Activated T-cell treated with anti-CD3 and anti-CD28 coated beads, Interleukin-2, amount 50 U/mL, for 4 hours (primary cell): ENCODE measurements around the gene SUGCT. TPM values are rescaled to one million over a fixed set of nuclear protein-coding genes. Genes with fewer than 3 reads are reported as not detected.

Experiments used
- ATAC-seq, 2 donors: fragments of 200-7000 bp; cut with Tn5 transposase; one replicate each; pipeline ENCODE4 v1.10.0; 2021
- DNase-seq: peaks from one replicate; pipeline ENCODE4 v3.0.0-alpha.2; 2020
- H3K27me3 Mint-ChIP-seq: one replicate; pipeline ENCODE4 v1.8.0; 2021; ENCODE audit warnings: low read depth, mixed read lengths
- H3K36me3 Mint-ChIP-seq: one replicate; pipeline ENCODE4 v1.8.0; 2022; ENCODE audit warnings: mixed read lengths; ENCODE audit not compliant: insufficient read depth
- H3K4me1 Mint-ChIP-seq: one replicate; pipeline ENCODE4 v1.8.0; 2021; ENCODE audit warnings: low read depth, mixed read lengths
- H3K4me3 Mint-ChIP-seq: one replicate; pipeline ENCODE4 v1.8.0; 2021; ENCODE audit warnings: mild to moderate bottlenecking, moderate library complexity, mixed read lengths
- H3K9me3 Mint-ChIP-seq: one replicate; pipeline ENCODE4 v1.8.0; 2021; ENCODE audit warnings: mixed read lengths
- total RNA-seq, 3 donors: library from RNA; stranded (reverse); gene quantifications; one replicate each; pipeline ENCODE4 v1.2.1, GENCODE V29; 2021

Gene SUGCT
- total RNA-seq, 3 donors from 2014 or later = 1.3 to 2.5 (median 2.1) TPM

DNA sequence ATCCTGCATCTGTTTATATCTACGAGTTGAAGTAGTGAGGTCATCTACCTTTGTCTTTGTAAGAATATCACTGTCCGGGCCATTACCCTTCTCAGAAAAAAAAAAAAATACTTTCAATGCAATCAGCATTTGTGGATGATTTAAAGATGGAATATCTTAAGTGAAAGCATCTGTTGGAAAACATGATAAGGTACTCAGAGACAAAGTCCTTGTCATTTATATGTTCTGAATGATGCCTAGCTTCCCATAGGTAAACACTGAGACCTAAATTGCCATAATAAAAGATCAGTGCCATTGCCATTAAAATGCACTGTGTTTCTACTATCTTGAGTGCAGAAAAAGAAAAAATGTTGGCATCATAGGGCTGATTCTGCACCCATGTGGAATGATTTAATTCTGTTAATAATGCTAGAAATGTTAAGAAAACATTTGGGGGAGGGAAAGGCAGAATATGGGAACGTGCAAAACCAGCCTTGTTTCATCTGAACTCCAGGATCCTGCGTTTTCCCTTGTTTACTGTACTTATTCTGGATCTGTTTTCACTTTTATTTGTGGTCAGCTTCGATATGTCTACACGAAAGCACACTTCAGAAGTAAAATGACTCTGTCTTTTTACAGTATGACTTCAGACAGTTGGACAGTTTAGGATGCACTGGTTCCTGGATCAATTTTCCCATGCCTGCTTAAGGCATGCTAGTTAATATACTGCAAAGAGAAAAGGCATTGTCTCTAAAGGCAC lies 669.8 kb downstream of the SUGCT start:
- no peaks in the 10 kb centered on the region for H3K27me3 Mint-ChIP-seq
- H3K36me3 Mint-ChIP-seq = no peaks in the 10 kb centered on the region
- H3K4me1 Mint-ChIP-seq = no peaks in the 10 kb centered on the region
- H3K4me3 Mint-ChIP-seq = no peak overlapping the region
- no peaks in the 10 kb centered on the region for H3K9me3 Mint-ChIP-seq
- DNase-seq = no peak
- no peak for ATAC-seq

DNA sequence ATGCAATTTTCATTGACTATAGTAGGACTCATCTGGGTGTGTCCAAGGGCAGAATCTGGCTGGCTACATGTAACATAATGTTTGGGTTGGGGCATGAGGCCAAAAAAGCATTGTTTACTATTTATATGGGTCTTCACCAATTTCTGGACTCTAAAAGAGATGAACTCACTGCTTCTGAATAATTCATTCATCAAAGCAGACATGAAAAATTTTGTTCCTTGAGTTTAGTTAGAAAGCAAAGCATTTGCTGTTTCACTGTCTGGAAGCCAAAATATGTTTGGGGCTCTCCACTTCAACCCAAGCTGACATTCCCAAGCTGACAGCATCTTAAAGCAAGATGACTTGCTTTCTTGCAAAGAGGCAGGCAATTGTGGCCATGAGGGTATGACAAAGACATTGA lies 670.6 kb downstream of the SUGCT start:
- no peaks in the 10 kb centered on the region for H3K4me1 Mint-ChIP-seq
- H3K27me3 Mint-ChIP-seq = no peaks in the 10 kb centered on the region
- ATAC-seq (no peak), DNase-seq (no peak)
- no peaks in the 10 kb centered on the region for H3K36me3 Mint-ChIP-seq
- no peaks in the 10 kb centered on the region for H3K9me3 Mint-ChIP-seq
- H3K4me3 Mint-ChIP-seq = no peak overlapping the region

- ATAC-seq (no peak), DNase-seq (no peak)
- H3K4me1 Mint-ChIP-seq = no peaks in the 10 kb centered on the region
- no peak overlapping the region for H3K4me3 Mint-ChIP-seq
- H3K36me3 Mint-ChIP-seq = no peaks in the 10 kb centered on the region
- H3K9me3 Mint-ChIP-seq = peaks cover 21% of the 10 kb centered on the region
- H3K27me3 Mint-ChIP-seq = no peaks in the 10 kb centered on the region
These were observed 673.7 kb downstream of the SUGCT start for GRCh38 chr7:40808378-40808942.

- Mint-ChIP-seq H3K9me3 (peaks cover 21% of the 10 kb centered on the region), H3K4me3 (no peak overlapping the region), H3K4me1 (no peaks in the 10 kb centered on the region), H3K36me3 (no peaks in the 10 kb centered on the region), H3K27me3 (no peaks in the 10 kb centered on the region)
- ATAC-seq = no peak
- DNase-seq = no peak
These were observed 675.5 kb downstream of the SUGCT start for GRCh38 chr7:40810274-40810673.

- Mint-ChIP-seq H3K36me3 (no peaks in the 10 kb centered on the region), H3K4me1 (no peaks in the 10 kb centered on the region), H3K9me3 (peaks cover 25% of the 10 kb centered on the region), H3K27me3 (no peaks in the 10 kb centered on the region), H3K4me3 (no peak overlapping the region)
- no peak for ATAC-seq
- DNase-seq = no peak
These were observed 676.9 kb downstream of the SUGCT start for GRCh38 chr7:40811666-40812065.

DNA sequence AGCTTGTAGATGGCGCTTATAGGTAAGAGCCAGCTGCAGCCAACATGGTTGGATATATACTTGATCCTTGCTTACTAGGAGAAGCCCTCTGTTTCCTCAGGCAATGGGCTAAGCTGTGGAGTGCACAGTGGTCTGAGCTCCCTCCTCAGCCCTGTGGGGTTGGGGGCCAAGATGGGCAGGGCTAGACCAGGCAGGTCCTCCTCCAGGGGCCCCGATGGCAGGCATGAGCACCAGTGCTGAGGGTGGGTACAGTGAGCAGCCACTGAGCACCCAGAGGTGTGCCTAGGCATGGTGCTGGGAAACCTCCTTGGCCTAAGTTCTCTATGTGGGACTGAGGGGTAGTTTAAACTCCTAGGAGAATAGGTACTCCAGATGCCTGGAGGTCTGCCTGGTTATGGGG lies 680.2 kb downstream of the SUGCT start:
- H3K4me3 Mint-ChIP-seq = no peak overlapping the region
- H3K9me3 Mint-ChIP-seq = peaks cover 34% of the 10 kb centered on the region
- ATAC-seq = no peak

GRCh38 chr7:40815512-40815911 lies 680.7 kb downstream of the SUGCT start:
- no peaks in the 10 kb centered on the region for H3K27me3 Mint-ChIP-seq
- no peak for ATAC-seq
- H3K4me1 Mint-ChIP-seq = no peaks in the 10 kb centered on the region
- DNase-seq = no peak
- H3K9me3 Mint-ChIP-seq = peaks cover 34% of the 10 kb centered on the region
- H3K36me3 Mint-ChIP-seq = no peaks in the 10 kb centered on the region
- H3K4me3 Mint-ChIP-seq = no peak overlapping the region

More for the DNA sequence above, 680.2 kb downstream of the SUGCT start:
- Mint-ChIP-seq H3K27me3 (no peaks in the 10 kb centered on the region), H3K36me3 (no peaks in the 10 kb centered on the region), H3K4me1 (no peaks in the 10 kb centered on the region)
- DNase-seq = no peak

DNA sequence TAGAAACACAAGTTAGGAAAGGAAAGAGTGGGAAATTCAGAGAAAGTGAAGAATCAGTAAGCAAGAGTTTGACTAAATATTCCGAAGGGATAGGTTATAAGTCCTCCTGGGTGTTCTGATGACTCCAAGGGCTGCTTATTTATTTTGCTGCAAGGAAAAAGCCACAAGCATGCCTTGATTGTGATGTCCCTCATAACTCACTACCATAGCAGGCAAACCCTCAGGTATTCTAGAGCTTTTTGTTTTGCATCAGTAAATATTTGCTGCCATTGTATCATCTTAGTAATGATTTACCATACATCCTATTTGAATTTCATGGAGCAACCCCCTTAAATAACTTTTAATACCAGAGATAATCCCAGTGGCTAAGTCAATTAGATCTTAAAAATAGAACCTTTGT lies 688.1 kb downstream of the SUGCT start:
- no peak for DNase-seq
- no peak for ATAC-seq
- H3K4me3 Mint-ChIP-seq = no peak overlapping the region
- no peaks in the 10 kb centered on the region for H3K36me3 Mint-ChIP-seq
- peaks cover 4% of the 10 kb centered on the region for H3K9me3 Mint-ChIP-seq
- no peaks in the 10 kb centered on the region for H3K27me3 Mint-ChIP-seq
- no peaks in the 10 kb centered on the region for H3K4me1 Mint-ChIP-seq

GRCh38 chr7:40824461-40824860 lies 689.7 kb downstream of the SUGCT start:
- no peak for DNase-seq
- H3K9me3 Mint-ChIP-seq = no peaks in the 10 kb centered on the region

DNA sequence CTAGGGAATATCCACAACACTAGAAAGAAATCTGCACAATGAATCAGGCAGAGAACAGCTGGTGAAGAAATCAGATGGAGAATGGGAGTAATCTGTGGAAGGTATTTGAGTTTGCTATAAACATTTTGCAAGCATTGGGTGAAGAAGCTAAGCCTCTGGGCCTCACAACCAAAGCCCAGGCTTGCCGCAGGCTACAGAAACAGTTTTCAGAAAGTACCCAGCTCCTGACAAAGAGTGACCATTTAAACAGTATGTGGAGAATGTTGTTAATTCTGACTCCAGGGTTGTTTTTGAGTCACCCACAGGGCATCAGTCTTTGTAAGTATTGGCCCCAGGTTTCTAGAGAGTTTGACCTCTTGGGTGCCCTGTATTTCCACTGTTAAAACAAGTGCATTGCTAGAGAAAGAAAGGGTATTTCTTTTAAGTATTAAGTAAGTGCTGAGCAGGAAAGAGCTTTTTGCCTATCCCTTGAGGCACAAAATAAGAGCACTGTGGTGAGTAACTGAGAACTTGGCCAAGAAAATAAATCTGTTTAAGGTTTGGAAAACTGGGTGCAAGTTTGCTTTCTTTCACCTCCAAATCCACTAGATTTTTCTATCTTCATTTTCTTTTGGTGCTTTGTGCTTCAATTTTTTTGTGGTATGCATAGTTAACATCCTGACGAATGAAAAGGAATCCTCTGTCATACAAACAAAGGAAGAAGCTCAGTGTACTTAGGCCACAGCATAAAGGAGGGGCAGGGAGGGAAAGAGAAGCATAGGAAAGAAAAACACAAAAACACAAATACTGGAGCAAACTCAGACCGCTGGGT lies 691.8 kb downstream of the SUGCT start:
- Mint-ChIP-seq H3K4me3 (no peak overlapping the region), H3K36me3 (no peaks in the 10 kb centered on the region), H3K27me3 (no peaks in the 10 kb centered on the region), H3K9me3 (no peaks in the 10 kb centered on the region), H3K4me1 (no peaks in the 10 kb centered on the region)
- DNase-seq (no peak), ATAC-seq (no peak)

More at GRCh38 chr7:40824461-40824860, 689.7 kb downstream of the SUGCT start:
- Mint-ChIP-seq H3K27me3 (no peaks in the 10 kb centered on the region), H3K36me3 (no peaks in the 10 kb centered on the region), H3K4me1 (no peaks in the 10 kb centered on the region), H3K4me3 (no peak overlapping the region)
- no peak for ATAC-seq

- no peaks in the 10 kb centered on the region for H3K36me3 Mint-ChIP-seq
- no peaks in the 10 kb centered on the region for H3K4me1 Mint-ChIP-seq
- DNase-seq (no peak), ATAC-seq (no peak)
- no peaks in the 10 kb centered on the region for H3K27me3 Mint-ChIP-seq
- H3K4me3 Mint-ChIP-seq = no peak overlapping the region
- no peaks in the 10 kb centered on the region for H3K9me3 Mint-ChIP-seq
These were observed 692.6 kb downstream of the SUGCT start for GRCh38 chr7:40827222-40828085.

GRCh38 chr7:40828686-40829600 lies 694.1 kb downstream of the SUGCT start:
- Mint-ChIP-seq H3K4me3 (no peak overlapping the region), H3K36me3 (no peaks in the 10 kb centered on the region), H3K9me3 (no peaks in the 10 kb centered on the region), H3K27me3 (no peaks in the 10 kb centered on the region), H3K4me1 (no peaks in the 10 kb centered on the region)
- DNase-seq (no peak), ATAC-seq (no peak)

- H3K36me3 Mint-ChIP-seq = no peaks in the 10 kb centered on the region
- no peaks in the 10 kb centered on the region for H3K9me3 Mint-ChIP-seq
- H3K27me3 Mint-ChIP-seq = no peaks in the 10 kb centered on the region
- no peak for DNase-seq
- ATAC-seq = no peak
- H3K4me3 Mint-ChIP-seq = no peak overlapping the region
- H3K4me1 Mint-ChIP-seq = no peaks in the 10 kb centered on the region
These were observed 698.5 kb downstream of the SUGCT start for GRCh38 chr7:40833191-40833887.
